Measurements from ENCODE around the gene COL24A1. TPM values are rescaled to one million over a fixed set of nuclear protein-coding genes. Genes with fewer than 3 reads are reported as not detected.

The COL24A1 gene
- total and polyA plus RNA-seq, 2 of the 8 experiments (the other 6 are each of a cell fraction or from before 2014, with no cell fraction given): 0.23 to 1.1 TPM

GRCh38 chr1:86146566-86146965, 10.0 kb downstream of the COL24A1 start:
- Histone ChIP-seq H2BK12ac (ENCODE audit: low read depth, low read length) (no peak overlapping the region), H2AFZ (ENCODE audit: low read length) (no peak overlapping the region), H4K5ac (ENCODE audit: insufficient read length, low read depth, low read length) (no peak overlapping the region), H3K18ac (ENCODE audit: extremely low read depth, low read length) (no peak overlapping the region), H4K20me1 (replicated peaks in 1 of 2; ENCODE audit: control insufficient read depth in 1 of 2, insufficient read depth in 2 of 2, low read length in 2 of 2) (no peaks in the 10 kb centered on the region), H3K9me3 (ENCODE audit: insufficient read depth in 2 of 2, low read depth in 1 of 2, low read length in 1 of 2) (no peaks in the 10 kb centered on the region), H4K91ac (replicated peaks; ENCODE audit: insufficient read length, low read length) (no peak overlapping the region), H3K14ac (ENCODE audit: insufficient read length) (no peak overlapping the region), H3K27ac (ENCODE audit: low read depth, low read length) (no peak overlapping the region), H3K27me3 (replicated peaks in 1 of 4; ENCODE audit: control insufficient read depth in 3 of 4, extremely low read depth in 1 of 4, insufficient read depth in 3 of 4, low read length in 3 of 4) (no peaks in the 10 kb centered on the region), H3K56ac (replicated peaks; ENCODE audit: insufficient read length, low read depth, low read length) (no peak overlapping the region), H3K79me2 (ENCODE audit: control insufficient read depth in 1 of 2, insufficient read depth in 2 of 2, low read length in 2 of 2) (no peaks in the 10 kb centered on the region), H3K79me1 (ENCODE audit: low read depth, low read length) (no peaks in the 10 kb centered on the region), H3K36me3 (ENCODE audit: control insufficient read depth in 2 of 4, insufficient read depth in 4 of 4, low read length in 3 of 4) (no peaks in the 10 kb centered on the region), H2AK5ac (ENCODE audit: low read depth, low read length) (no peak overlapping the region), H3K23me2 (ENCODE audit: low read depth, low read length) (no peaks in the 10 kb centered on the region), H4K8ac (ENCODE audit: extremely low read depth, insufficient read depth, low read length) (no peak overlapping the region), H3K23ac (ENCODE audit: insufficient read length) (no peak overlapping the region), H2BK120ac (replicated peaks; ENCODE audit: low read depth, low read length) (no peak overlapping the region), H2BK20ac (ENCODE audit: low read length) (no peak overlapping the region), H3K4me3 (ENCODE audit: extremely low read depth in 1 of 4, insufficient read depth in 2 of 4, low read depth in 3 of 4, low read length in 4 of 4) (no peak overlapping the region), H2BK5ac (ENCODE audit: low read depth, low read length) (no peak overlapping the region), H3K4me1 (replicated peaks in 1 of 4; ENCODE audit: control insufficient read depth in 3 of 4, insufficient read depth in 4 of 4, low read length in 3 of 4) (no peaks in the 10 kb centered on the region), H2BK15ac (ENCODE audit: low read length) (no peak overlapping the region), H3K9ac (replicated peaks in 1 of 4; ENCODE audit: extremely low read depth in 1 of 4, low read depth in 3 of 4, low read length in 3 of 4) (no peak overlapping the region), H3K4me2 (ENCODE audit: insufficient read depth in 1 of 2, low read depth in 2 of 2, low read length in 2 of 2) (no peak overlapping the region), H3K4ac (replicated peaks; ENCODE audit: insufficient read length, low read depth, low read length) (no peak overlapping the region)
- no peak for FAIRE-seq
- TF ChIP-seq EGR1 (IDR thresholded peaks at IDR 0.05; ENCODE audit: borderline replicate concordance, low read depth, low read length) (no peak), TAF7 (optimal IDR thresholded peaks at IDR 0.05; ENCODE audit: borderline replicate concordance, low read depth, low read length) (no peak), CHD2 (IDR thresholded peaks at IDR 0.05; ENCODE audit: low read length) (no peak), RXRA (IDR thresholded peaks at IDR 0.05; ENCODE audit: insufficient read depth, low read depth, low read length) (no peak)
- POLR2A ChIA-PET (ENCODE audit: partially characterized antibody): no interaction called here
- CTCF ChIA-PET (ENCODE audit: partially characterized antibody): interaction anchor here (1.4 kb wide), 1 partner anchor 10 kb away, joined by 5 read pairs; the partner anchor contains the start of gene COL24A1
- DNase-seq (ENCODE audit: low read depth in 1 of 2, low spot score in 2 of 2): no peak
- WGBS, 2 experiments (ENCODE audit: extremely low coverage in 1 of 2, insufficient coverage in 1 of 2, insufficient read length in 1 of 2, insufficient replicate concordance in 2 of 2, low coverage in 1 of 2, low lambda C conversion rate in 2 of 2, missing lambda C conversion rate in 1 of 2): 90% methylated on average over 2 of the region's 2 CpGs; no CpG with 5 or more reads in 1 of the 2 experiments

All from H1 (cell line).